ENCODE data around the gene WDR1.

Gene WDR1

DNA sequence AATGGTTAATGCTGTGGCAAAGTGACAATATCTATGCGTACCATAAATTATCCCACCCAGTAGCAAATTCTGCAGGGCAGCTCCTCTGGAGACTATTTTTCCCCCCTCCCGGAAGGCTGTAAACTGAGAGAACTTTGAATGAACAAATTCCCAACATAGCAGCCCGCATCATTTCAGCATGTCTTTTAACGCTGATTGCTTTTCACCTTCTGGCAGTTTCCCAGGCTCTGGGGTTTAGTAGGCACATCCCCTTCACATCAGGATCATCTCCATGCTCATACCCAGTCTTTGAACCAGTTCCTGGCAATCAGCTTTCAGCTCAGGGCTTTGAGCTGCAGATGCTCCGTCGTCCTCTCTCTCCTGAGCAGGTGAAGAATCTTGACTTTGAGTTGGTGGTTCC, 26.6 kb upstream of the WDR1 start:
- TF ChIP-seq EZH2phosphoT487 (IDR thresholded peaks at IDR 0.05; ENCODE audit: low read depth), result no peak
- TF ChIP-seq, protein P1, sequence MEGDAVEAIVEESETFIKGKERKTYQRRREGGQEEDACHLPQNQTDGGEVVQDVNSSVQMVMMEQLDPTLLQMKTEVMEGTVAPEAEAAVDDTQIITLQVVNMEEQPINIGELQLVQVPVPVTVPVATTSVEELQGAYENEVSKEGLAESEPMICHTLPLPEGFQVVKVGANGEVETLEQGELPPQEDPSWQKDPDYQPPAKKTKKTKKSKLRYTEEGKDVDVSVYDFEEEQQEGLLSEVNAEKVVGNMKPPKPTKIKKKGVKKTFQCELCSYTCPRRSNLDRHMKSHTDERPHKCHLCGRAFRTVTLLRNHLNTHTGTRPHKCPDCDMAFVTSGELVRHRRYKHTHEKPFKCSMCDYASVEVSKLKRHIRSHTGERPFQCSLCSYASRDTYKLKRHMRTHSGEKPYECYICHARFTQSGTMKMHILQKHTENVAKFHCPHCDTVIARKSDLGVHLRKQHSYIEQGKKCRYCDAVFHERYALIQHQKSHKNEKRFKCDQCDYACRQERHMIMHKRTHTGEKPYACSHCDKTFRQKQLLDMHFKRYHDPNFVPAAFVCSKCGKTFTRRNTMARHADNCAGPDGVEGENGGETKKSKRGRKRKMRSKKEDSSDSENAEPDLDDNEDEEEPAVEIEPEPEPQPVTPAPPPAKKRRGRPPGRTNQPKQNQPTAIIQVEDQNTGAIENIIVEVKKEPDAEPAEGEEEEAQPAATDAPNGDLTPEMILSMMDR (IDR thresholded peaks at IDR 0.05; ENCODE audit: low read depth, low read length), result no peak
- H3K27ac ChIP-seq (ENCODE audit: low read length), result no peak overlapping the region
- H3K27me3 ChIP-seq (ENCODE audit: low read depth, low read length), result peaks cover 32% of the 10 kb centered on the region
- no peaks in the 10 kb centered on the region for H3K79me2 ChIP-seq (ENCODE audit: low read length)
- H4K20me1 ChIP-seq (ENCODE audit: insufficient read depth, low read length), result no peaks in the 10 kb centered on the region
- no peaks in the 10 kb centered on the region for H3K9me3 ChIP-seq (ENCODE audit: insufficient read depth, low read length)
- H3K36me3 ChIP-seq (replicated peaks; ENCODE audit: low read depth, low read length), result no peaks in the 10 kb centered on the region
- H3K4me2 ChIP-seq (ENCODE audit: low read length), result no peak overlapping the region
- peaks cover 5% of the 10 kb centered on the region for H3K4me1 ChIP-seq (ENCODE audit: low read length)
- H2AFZ ChIP-seq (ENCODE audit: low read depth, low read length), result no peak overlapping the region
- no peak overlapping the region for H3K9ac ChIP-seq (ENCODE audit: low read length)
- no peak overlapping the region for H3K4me3 ChIP-seq (ENCODE audit: low read length)

DNA sequence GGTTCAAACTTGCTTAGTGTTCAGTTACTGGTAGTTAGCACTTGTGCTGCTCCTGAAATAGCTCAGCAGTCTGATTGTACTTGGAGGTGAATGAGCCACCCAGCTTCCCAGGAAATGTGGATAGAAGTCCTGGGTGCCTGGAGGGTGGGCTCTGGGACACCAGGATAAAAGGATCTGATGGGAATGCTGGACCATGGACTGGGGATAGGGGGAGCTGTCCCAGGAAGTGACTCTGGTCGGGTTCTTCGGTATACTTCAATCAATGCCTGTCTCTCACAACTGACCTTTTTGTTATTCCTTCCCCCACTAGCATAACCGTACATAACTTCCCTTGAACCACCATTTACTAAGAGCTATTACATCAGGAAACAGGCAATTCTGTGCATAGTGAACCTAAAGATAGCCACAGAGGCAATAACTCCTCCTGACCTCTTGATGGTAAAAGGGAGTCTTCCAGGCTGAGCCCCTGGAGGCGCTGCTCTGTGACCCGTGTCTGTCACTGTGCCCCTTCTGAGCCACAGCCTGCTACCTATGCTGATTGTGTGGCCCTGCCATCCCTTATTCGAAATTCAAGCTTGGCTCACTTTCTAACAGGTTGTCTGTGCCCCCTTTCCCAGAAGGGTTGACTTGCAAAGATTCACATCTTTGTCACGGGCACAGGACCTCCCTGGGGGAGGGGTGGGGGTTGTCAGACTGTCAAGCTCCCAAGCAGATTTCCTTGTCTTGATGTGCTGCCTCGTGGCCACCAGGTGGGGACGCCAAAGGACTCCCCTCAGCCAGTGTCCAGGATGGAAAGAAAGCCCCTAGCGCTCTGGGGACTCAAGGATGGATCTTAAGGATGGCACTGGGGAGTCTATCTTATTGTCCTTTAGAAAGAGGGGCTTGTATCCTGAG, 24.5 kb upstream of the WDR1 start:
- no peak overlapping the region for H3K9ac ChIP-seq (ENCODE audit: low read length)
- H2AFZ ChIP-seq (ENCODE audit: low read depth, low read length), result no peak overlapping the region
- H3K36me3 ChIP-seq (replicated peaks; ENCODE audit: low read depth, low read length), result no peaks in the 10 kb centered on the region
- no peaks in the 10 kb centered on the region for H3K79me2 ChIP-seq (ENCODE audit: low read length)
- no peak overlapping the region for H3K27ac ChIP-seq (ENCODE audit: low read length)
- H3K4me2 ChIP-seq (ENCODE audit: low read length), result no peak overlapping the region
- H3K4me1 ChIP-seq (ENCODE audit: low read length), result peaks cover 5% of the 10 kb centered on the region
- no peaks in the 10 kb centered on the region for H4K20me1 ChIP-seq (ENCODE audit: insufficient read depth, low read length)
- H3K27me3 ChIP-seq (ENCODE audit: low read depth, low read length), result peaks cover 35% of the 10 kb centered on the region
- TF ChIP-seq, protein P1 (IDR thresholded peaks at IDR 0.05; ENCODE audit: low read depth, low read length), result no peak; the same call in 1 of the 2 replicates
- no peak for TF ChIP-seq EZH2phosphoT487 (IDR thresholded peaks at IDR 0.05; ENCODE audit: low read depth)
- H3K4me3 ChIP-seq (ENCODE audit: low read length), result no peak overlapping the region
- no peaks in the 10 kb centered on the region for H3K9me3 ChIP-seq (ENCODE audit: insufficient read depth, low read length)

- no peaks in the 10 kb centered on the region for H3K4me1 ChIP-seq (ENCODE audit: low read length)
- no peak overlapping the region for H3K4me3 ChIP-seq (ENCODE audit: low read length)
- TF ChIP-seq, protein P1 (IDR thresholded peaks at IDR 0.05; ENCODE audit: low read depth, low read length), result no peak
- TF ChIP-seq EZH2phosphoT487 (IDR thresholded peaks at IDR 0.05; ENCODE audit: low read depth), result no peak
- no peaks in the 10 kb centered on the region for H4K20me1 ChIP-seq (ENCODE audit: insufficient read depth, low read length)
- H3K27ac ChIP-seq (ENCODE audit: low read length), result no peak overlapping the region
- H3K4me2 ChIP-seq (ENCODE audit: low read length), result no peak overlapping the region
- peaks cover 39% of the 10 kb centered on the region for H3K27me3 ChIP-seq (ENCODE audit: low read depth, low read length)
- H3K36me3 ChIP-seq (replicated peaks; ENCODE audit: low read depth, low read length), result no peaks in the 10 kb centered on the region
- no peak overlapping the region for H3K9ac ChIP-seq (ENCODE audit: low read length)
- H2AFZ ChIP-seq (ENCODE audit: low read depth, low read length), result no peak overlapping the region
- H3K9me3 ChIP-seq (ENCODE audit: insufficient read depth, low read length), result no peaks in the 10 kb centered on the region
- no peaks in the 10 kb centered on the region for H3K79me2 ChIP-seq (ENCODE audit: low read length)
Measured at GRCh38 chr4:10139518-10139917, 22.9 kb upstream of the WDR1 start.

DNA sequence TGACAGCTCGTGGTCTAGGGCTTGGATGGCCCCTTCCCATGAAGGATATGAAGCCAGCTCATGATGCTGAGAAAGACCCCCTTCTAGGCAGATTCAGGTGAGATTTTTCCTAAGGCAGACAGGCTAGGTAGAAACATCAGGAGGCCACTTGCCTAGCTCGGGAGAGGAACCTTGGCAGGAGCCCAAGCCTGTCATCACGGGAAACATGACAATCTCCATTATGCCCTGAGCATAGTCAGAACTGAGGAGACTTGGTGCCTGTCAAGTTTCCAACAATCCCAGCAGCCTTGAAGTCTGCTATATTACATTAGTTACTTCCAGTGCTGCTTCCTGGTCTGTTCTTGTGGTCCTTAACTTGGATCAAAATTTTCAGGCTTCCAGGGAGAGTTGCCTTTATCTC, 18.7 kb upstream of the WDR1 start:
- Histone ChIP-seq H3K27me3 (ENCODE audit: low read depth, low read length) (peaks cover 31% of the 10 kb centered on the region; the same call in 1 of the 2 replicates), H3K79me2 (ENCODE audit: low read length) (no peaks in the 10 kb centered on the region), H3K4me1 (ENCODE audit: low read length) (no peaks in the 10 kb centered on the region), H3K36me3 (replicated peaks; ENCODE audit: low read depth, low read length) (no peaks in the 10 kb centered on the region), H3K27ac (ENCODE audit: low read length) (no peak overlapping the region), H3K4me2 (ENCODE audit: low read length) (no peak overlapping the region), H3K4me3 (ENCODE audit: low read length) (no peak overlapping the region), H4K20me1 (ENCODE audit: insufficient read depth, low read length) (no peaks in the 10 kb centered on the region), H3K9ac (ENCODE audit: low read length) (no peak overlapping the region), H3K9me3 (ENCODE audit: insufficient read depth, low read length) (no peaks in the 10 kb centered on the region), H2AFZ (ENCODE audit: low read depth, low read length) (no peak overlapping the region)
- TF ChIP-seq, protein P1 (IDR thresholded peaks at IDR 0.05; ENCODE audit: low read depth, low read length), result no peak
